ENCODE measurements around the gene LRCH4. TPM values are rescaled to one million over a fixed set of nuclear protein-coding genes. Genes with fewer than 3 reads are reported as not detected.

LRCH4 gene
- polyA plus RNA-seq, 3 donors from 2014 or later: 78.9 to 125 (median 90.4) TPM

DNA sequence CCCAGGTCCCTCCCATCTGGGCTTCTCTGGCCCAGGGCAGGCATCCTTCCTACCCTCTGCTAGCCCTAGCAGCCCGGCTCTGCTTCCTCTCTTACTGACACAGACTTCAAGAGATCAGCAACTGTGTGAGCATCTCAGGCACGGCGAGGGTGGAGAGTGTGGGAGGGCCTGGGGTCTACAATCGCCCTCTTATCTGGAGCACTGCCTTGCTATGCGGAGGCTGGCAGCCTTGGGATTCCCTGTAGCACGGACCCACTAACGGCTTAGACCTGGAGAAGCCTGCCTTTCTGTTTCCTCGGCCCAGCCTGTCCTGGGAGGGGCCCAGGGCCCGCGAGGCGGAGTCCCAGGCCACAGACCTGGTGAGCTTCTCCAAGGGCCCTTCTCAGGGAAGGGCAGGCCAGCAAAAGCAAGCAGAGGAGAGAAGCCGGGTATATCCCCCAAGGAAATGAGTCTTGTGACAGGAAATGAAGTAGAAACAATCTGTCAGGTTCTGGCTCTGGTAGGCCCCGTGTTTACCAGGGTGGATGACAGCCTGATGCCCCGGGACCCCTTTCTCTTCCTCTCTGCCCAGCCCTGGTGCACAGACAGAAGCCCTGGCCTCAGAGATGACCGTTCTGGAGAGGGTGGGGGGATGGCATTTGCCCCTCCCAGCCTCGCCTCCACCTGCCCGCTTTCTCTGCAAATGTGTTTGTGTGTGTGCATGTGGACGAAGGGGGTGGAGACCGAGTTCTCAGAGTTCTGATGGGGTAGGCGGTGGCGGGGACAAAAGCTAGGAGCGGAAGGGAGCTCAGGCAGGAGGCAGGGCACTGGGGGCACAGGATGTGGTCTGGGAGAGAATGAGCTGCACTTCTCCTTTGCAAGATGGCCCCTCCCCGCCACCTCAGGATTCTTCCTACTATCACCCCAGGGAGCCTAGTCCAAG lies 2.5 kb downstream of the LRCH4 start:
- H3K9me3 Mint-ChIP-seq: no peaks in the 10 kb centered on the region
- H3K27ac Mint-ChIP-seq: peak overlapping the region; percentile 95 to 99 (median 97)

DNA sequence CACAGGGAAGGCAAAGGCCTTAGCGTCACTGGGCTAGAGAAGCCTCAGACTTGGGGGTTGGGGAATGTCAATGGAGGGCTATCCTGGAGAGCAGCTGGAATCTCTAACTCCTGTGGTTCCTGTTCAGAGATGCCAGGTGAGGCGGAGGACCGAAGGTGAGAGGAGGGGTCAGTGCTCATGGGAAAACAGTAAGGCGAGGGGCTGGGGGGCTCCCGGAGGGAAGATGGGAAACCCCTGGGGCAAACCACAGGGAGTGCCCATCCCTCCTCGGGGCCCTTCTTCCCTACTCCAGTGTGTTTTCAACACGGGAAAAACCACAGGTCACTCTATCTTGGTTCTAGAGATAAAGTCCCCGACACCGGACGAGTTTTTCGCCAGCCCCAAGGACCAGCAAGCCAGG lies 3.3 kb downstream of the LRCH4 start:
- Mint-ChIP-seq H3K9me3 (no peaks in the 10 kb centered on the region), H3K27ac (peak overlapping the region; percentile 95 to 99 (median 97)), H3K36me3 (peaks cover 0 to 5% (median 0%) of the 10 kb centered on the region in 3 donors), H3K27me3 (ENCODE audit: low read depth in 3 of 3) (peaks cover 13 to 24% (median 16%) of the 10 kb centered on the region in 3 donors), H3K4me3 (peak overlapping the region; percentile 15 to 98 (median 90)), H3K4me1 (peaks cover 37 to 42% of the 10 kb centered on the region in 2 donors)
- no peak for DNase-seq

More for the DNA sequence above, 2.5 kb downstream of the LRCH4 start:
- peaks cover 41 to 47% of the 10 kb centered on the region in 2 donors for H3K4me1 Mint-ChIP-seq
- peaks cover 0 to 5% (median 0%) of the 10 kb centered on the region in 3 donors for H3K36me3 Mint-ChIP-seq
- H3K4me3 Mint-ChIP-seq: peak overlapping the region; percentile 90 to 99 (median 98)
- H3K27me3 Mint-ChIP-seq (ENCODE audit: low read depth in 3 of 3): peaks cover 13 to 24% (median 16%) of the 10 kb centered on the region in 3 donors
- peak; percentile 59 to 64 (median 60) for DNase-seq

DNA sequence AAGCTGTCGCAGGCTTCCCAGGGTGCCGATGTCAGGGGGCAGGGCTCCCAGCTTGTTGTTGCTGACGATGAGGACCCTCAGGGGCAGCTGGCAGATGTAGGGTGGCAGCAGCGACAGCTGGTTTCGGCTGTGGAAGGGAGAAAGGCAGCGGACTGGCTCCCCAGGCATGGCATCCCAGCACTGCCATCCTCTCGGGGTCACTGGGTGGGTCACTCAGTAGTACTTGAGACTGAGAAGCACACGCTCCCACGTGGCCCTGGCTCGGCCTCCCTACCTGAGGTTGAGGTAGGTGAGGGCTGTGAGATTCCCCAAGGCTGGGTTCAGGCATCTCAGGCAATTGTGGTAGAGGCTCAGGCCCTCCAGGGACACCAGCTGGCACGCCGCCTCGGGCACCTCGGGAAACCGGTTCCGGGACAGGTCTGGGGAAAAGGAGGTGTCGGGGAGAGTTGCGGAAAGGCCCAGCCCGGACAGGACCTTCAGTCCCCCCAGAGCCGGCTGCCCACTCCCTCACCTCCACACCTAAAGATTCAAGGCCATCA lies 3.8 kb downstream of the LRCH4 start:
- DNase-seq: no peak
- Mint-ChIP-seq H3K4me3 (peak overlapping the region in 4 of 5 donors; percentile 15 to 73 (median 58)), H3K27ac (peak overlapping the region; percentile 81 to 98 (median 96)), H3K27me3 (ENCODE audit: low read depth in 3 of 3) (peaks cover 13 to 24% (median 16%) of the 10 kb centered on the region in 3 donors), H3K4me1 (peaks cover 37 to 42% of the 10 kb centered on the region in 2 donors), H3K36me3 (peaks cover 0 to 5% (median 0%) of the 10 kb centered on the region in 3 donors), H3K9me3 (no peaks in the 10 kb centered on the region)

DNA sequence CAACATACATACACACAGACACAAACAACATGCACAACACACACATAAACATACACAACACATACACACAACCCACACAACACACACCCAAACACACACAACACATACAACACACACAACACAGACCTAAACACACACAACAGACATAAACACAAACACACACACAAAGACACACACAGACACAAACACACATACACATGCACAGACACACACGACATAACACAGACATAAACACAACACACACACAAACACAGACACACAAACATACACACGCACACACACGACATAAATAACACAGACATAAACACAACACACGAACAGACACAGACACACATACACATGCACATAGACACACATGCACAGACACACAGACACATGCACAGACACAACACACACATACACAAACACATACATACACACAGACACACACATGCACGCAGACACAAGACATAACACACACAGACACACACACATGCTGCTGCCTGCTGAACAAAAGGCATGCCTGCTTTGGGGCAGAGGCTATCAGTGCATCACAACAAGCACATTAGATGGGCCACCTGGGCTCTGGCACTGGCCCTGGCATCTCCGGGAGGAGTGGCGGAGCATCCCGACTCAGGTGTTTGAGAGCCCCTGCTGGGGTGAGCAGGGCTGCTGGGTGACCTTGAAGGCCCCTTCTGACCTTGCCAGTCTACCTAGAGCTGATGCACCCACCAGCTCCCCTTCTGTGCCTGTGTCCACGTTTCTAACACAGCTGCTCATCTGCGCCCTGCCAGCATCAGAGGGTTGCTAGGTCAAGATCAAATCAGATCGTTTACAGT lies 5.3 kb downstream of the LRCH4 start:
- Mint-ChIP-seq H3K36me3 (peaks cover 0 to 5% (median 0%) of the 10 kb centered on the region in 3 donors), H3K4me3 (no peak overlapping the region), H3K27ac (no peak overlapping the region), H3K9me3 (no peaks in the 10 kb centered on the region), H3K4me1 (peaks cover 33 to 35% of the 10 kb centered on the region in 2 donors), H3K27me3 (ENCODE audit: low read depth in 3 of 3) (peaks cover 8 to 20% (median 11%) of the 10 kb centered on the region in 3 donors)
- DNase-seq: no peak

DNA sequence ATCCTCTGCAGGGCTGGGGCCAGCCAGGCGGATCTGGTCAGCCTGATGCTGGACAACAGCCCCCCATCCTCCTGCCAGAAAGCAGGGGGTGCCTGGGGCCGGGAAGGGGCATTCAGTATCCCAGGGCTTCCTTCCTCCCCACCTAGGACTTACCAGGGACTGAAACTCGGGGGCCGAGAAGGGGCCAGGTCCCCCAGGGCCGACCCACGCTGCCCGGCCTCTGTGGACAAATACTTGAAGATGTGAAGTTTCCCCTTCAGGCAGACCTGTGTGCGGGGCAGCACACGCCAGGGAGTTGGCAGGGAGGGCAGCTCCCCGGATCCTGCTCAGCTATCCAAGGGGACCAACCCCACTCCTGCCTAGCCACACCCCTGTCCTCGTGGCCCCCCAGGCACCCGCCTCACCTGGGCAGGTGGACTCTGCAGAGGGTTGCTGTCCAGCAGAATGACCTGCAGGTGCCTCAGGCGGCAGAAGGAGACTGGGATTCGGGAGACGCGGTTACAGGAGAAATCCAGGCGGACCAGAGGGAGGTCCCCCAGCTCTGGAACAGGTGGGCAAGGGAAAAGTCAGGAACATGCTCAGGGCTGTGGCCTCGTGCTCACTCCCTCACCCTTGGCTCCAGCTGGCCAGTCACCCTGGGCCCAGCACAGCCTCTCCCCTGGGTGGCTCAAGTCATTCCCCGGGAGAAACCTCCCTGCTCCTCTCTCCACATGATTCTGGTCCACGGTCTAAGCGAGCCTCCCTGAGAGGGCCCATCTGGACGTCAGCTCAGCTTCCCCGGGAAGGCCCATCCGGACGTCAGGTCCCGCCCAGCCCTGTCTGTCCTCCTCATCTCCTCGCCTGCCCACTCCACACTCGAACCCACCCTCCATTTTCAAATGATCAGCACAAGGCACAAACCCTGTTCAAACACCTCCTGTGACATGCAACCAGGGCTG lies 7.4 kb downstream of the LRCH4 start:
- Mint-ChIP-seq H3K4me3 (no peak overlapping the region), H3K4me1 (peaks cover 14% of the 10 kb centered on the region in 2 donors), H3K27me3 (ENCODE audit: low read depth in 3 of 3) (peaks cover under 1 to 10% (median 3%) of the 10 kb centered on the region in 3 donors), H3K27ac (no peak overlapping the region), H3K36me3 (no peaks in the 10 kb centered on the region), H3K9me3 (no peaks in the 10 kb centered on the region)
- DNase-seq: no peak

DNA sequence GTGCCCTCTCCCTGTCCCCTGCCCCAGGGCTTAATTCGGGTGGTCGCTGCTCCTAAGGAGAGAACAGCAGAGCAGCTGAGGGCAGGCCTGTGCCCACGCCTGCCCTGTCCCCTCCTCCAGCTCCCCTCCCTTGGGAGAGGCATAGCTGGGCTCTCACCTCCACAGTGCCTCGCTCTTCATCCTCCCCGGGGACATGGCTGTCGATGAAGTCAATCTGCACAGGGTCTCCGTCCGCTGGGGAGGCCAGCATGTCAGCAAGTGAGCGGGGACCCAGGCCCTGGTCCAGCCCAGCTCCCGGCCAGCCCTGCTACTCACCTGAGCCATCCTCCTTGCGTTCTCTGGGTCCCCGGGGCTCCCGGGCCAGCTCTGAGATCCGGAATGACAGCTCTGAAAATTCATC lies 8.4 kb downstream of the LRCH4 start:
- no peak overlapping the region for H3K27ac Mint-ChIP-seq
- H3K4me1 Mint-ChIP-seq: peaks cover 4% of the 10 kb centered on the region in 2 donors
- no peak for DNase-seq
- H3K9me3 Mint-ChIP-seq: no peaks in the 10 kb centered on the region
- no peaks in the 10 kb centered on the region for H3K36me3 Mint-ChIP-seq
- peaks cover 0 to 8% (median 1%) of the 10 kb centered on the region in 3 donors for H3K27me3 Mint-ChIP-seq (ENCODE audit: low read depth in 3 of 3)
- no peak overlapping the region for H3K4me3 Mint-ChIP-seq

DNA sequence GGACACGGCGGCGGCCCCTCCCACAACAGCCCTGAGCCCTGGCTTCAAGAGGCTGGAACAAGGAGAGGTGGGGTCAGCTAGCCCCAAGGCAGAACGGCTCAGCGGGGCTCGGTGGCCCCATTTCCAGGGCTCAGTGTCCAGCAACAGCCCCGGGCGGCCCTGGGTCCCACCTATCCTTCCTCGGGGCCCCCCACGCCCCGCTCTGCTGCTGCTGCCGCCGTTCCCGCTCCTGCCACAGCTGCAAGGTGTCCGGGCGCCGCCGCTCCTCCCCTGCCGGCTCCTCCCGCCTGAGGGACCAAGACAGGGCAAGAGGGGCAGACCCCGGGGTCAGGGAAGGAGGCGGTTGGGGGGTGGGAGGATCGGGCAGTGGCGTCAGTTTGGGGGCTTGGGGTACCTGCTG lies 8.8 kb downstream of the LRCH4 start:
- no peak for DNase-seq

DNA sequence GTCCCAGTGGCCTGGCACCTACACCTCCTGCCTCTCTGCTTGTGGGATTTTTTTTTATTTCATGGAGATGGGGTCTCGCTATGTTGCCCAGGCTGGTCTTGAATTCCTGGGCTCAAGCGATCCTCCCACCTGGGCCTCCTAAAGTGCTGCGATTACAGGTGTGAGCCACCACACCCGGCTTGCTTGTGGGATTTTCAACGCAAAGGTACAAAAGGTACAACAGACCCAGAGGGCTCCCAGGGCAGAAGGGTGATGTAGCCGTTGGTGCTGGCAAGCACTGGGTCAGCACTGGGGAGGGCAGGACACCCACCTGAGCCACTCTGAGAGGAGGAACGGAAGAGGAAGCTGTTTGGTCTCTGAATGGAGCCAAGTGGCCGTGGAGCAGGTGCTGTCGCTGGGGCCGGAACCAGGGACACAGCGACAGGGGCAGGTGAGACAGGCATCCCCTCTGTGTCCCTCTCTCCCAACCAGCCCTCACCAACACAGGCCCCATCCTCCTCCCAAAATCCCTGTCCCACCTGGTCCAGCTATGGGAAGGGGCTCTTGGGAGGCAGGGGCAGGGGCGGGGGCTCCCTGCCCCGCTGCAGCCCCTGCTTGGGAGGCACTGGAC lies 9.4 kb downstream of the LRCH4 start:
- Mint-ChIP-seq H3K27me3 (ENCODE audit: low read depth in 3 of 3) (peaks cover 0 to 11% (median 1%) of the 10 kb centered on the region in 3 donors), H3K9me3 (no peaks in the 10 kb centered on the region), H3K36me3 (peaks cover 0 to 3% (median 0%) of the 10 kb centered on the region in 3 donors), H3K27ac (no peak overlapping the region), H3K4me3 (no peak overlapping the region), H3K4me1 (peaks cover 0 to 6% of the 10 kb centered on the region in 2 donors)
- no peak for DNase-seq

More for the DNA sequence above, 8.8 kb downstream of the LRCH4 start:
- Mint-ChIP-seq H3K27ac (no peak overlapping the region), H3K27me3 (ENCODE audit: low read depth in 3 of 3) (peaks cover 0 to 7% (median 1%) of the 10 kb centered on the region in 3 donors), H3K36me3 (peaks cover 0 to under 1% (median 0%) of the 10 kb centered on the region in 3 donors), H3K4me3 (no peak overlapping the region), H3K9me3 (no peaks in the 10 kb centered on the region), H3K4me1 (peaks cover 0 to under 1% of the 10 kb centered on the region in 2 donors)

DNA sequence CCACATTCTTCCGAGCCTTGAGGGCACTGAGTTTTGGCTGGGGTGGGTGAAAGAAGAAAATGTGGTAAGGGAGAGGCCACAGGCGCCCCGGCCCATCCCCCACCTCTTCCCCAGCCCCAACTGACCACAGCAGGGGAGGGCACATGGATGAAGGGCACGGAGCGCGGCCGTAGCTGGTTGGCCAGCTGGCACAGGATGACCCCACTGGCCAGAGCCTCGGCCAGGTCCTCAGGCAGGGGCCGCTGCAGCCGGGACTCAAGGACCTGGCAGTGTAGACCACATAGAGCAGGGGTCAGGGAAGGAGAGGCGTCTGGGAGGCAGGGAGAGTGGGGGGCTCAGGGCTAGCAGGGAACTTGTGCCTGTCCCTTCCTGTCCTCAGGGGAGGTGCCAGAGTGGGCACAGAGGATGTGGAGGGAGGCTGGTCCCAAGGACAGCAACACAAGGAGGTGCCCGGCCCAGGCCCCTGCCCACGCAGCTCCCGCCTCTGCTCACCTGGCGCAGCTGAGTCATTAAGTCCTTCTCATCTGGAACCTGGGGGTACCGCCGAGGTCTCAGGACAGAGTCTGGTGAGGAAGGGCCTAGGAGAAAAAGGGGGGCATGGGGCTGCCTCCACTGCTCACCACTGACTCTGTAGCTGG lies 10.1 kb downstream of the LRCH4 start:
- H3K4me1 Mint-ChIP-seq: peaks cover 0 to 8% of the 10 kb centered on the region in 2 donors
- H3K4me3 Mint-ChIP-seq: no peak overlapping the region
- peaks cover 0 to 3% (median 0%) of the 10 kb centered on the region in 3 donors for H3K36me3 Mint-ChIP-seq
- H3K27ac Mint-ChIP-seq: no peak overlapping the region
- H3K9me3 Mint-ChIP-seq: no peaks in the 10 kb centered on the region
- H3K27me3 Mint-ChIP-seq (ENCODE audit: low read depth in 3 of 3): peaks cover 0 to 11% (median 1%) of the 10 kb centered on the region in 3 donors
- no peak for DNase-seq

DNA sequence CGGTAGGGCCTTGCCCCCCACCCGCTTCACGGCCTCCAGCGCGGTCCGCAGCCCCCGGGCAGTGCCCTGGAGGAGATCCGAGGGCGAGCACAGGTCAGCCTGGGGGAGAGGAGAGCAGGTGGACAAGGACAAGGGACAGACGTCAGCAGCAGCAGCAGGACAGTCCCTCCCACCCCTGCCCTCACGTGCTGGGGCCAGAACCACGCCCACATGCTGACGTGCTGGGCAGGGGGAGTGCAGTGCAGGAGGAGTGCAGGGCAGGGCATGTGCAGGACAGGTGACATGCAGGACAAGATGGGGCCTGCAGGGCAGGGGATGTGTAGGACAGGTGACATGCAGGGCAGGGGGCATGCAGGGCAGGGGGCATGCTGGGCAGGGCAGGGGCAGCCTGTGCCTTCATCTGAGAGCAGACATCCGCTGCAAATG lies 10.7 kb downstream of the LRCH4 start:
- H3K27me3 Mint-ChIP-seq (ENCODE audit: low read depth in 3 of 3): peaks cover 2 to 14% (median 2%) of the 10 kb centered on the region in 3 donors
- H3K27ac Mint-ChIP-seq: peak overlapping the region in 1 of 6 donors; percentile 69
- H3K4me3 Mint-ChIP-seq: no peak overlapping the region
- DNase-seq: no peak
- no peaks in the 10 kb centered on the region for H3K9me3 Mint-ChIP-seq
- H3K4me1 Mint-ChIP-seq: peaks cover 0 to 12% of the 10 kb centered on the region in 2 donors
- peaks cover 0 to 3% (median 0%) of the 10 kb centered on the region in 3 donors for H3K36me3 Mint-ChIP-seq

DNA sequence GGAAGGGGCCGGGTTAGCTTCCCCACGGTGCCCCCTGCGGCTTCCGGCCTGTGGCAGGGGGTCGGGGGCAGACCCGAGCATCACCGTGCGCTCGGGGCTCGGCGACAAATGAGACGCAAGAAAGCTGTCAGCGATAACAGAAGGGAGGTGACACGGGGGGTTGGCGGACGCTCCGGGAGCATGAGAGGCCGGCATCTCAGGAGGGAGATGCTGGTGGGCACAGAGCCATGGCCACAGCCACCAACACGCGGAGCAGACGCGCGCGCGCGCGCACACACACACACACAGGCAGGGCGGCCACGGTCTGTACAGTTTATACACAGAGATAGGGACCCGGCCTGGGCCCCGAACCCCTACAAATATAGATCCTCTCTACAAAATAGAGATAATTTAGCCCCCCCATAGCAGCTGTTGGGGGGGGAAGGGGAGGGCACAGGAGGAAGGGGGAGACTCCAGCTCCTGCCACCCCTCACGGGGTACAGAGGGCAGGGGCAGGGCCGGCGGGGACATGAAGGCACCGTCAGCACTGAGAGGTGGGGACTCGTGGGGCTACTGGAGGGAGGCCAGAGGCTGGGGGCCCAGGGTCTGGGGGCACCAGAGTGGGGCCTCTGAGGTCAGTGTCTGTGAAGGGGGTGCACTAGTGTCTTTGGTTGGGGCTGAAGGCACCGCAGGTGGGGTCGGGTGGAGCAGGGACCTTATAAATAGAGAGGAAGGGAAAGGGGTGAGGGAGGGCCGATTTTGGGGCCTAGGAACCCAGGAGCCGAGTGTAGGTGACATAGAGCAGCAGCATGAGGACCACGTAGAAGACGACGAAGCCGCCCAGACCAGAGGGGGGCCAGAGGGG lies 11.3 kb downstream of the LRCH4 start:
- peaks cover 2 to 21% (median 4%) of the 10 kb centered on the region in 3 donors for H3K27me3 Mint-ChIP-seq (ENCODE audit: low read depth in 3 of 3)
- no peak overlapping the region for H3K4me3 Mint-ChIP-seq
- peaks cover under 1 to 13% of the 10 kb centered on the region in 2 donors for H3K4me1 Mint-ChIP-seq
- H3K36me3 Mint-ChIP-seq: peaks cover 0 to 3% (median 0%) of the 10 kb centered on the region in 3 donors
- H3K9me3 Mint-ChIP-seq: no peaks in the 10 kb centered on the region
- no peak for DNase-seq
- H3K27ac Mint-ChIP-seq: no peak overlapping the region
